H54 (cell line): ENCODE measurements around the gene ATXN7L3.

Experiments
- DNase-seq: peaks from one replicate; pipeline ENCODE4 v3.0.0; 2011; ENCODE audit warnings: low spot score, mixed read lengths; ENCODE audit not compliant: insufficient read length
- FAIRE-seq: peaks from 3 replicates; lab custom pipeline; 2011; peaks lifted over from hg19 to GRCh38; lab: Jason Lieb, UNC
- POLR2A ChIP-seq: IDR thresholded peaks from 2 replicates; pipeline ENCODE4 v1.6.1; 2011; ENCODE audit warnings: low read depth, mild to moderate bottlenecking, low read length

ATXN7L3 gene

DNA sequence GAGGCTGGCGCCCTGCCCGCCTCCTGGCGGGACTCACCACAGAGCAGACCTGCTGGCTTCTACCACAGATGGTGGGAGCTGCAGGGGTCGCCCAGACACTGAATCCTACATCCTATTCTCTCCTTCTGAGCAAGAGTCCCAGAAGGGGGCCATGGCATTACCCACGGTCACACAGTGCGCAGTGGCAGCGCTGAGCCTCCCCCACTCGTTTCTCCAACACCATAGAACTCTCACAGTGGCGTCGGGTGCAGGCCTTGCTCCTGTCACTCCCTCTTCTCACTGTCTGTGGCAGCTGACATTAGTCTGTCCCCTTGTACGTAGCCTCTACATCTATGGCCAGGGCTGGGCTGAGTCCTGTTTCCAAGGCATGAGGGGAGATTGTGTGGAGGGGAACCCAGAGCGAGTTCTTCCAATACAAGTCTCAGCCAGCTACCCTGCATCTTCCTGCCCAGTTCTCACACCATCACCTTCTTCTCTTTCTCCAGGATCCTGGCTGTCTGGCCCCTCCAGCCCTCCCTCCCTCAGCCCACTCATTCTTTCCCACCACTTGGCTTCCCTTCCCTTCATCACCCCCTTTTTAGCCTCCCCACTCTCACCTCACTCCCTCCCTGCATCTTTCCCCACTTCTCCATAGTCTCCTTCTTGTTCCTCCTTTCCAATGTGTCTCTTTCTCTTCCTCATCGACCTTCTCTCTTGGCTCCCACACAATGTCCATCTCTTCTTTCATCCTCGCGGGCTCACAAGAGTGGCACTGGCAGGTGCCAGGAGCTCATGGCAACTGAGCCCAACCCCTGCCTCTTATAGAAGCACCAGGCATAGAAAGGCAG lies 13.9 kb upstream of the ATXN7L3 start:
- no peak for DNase-seq
- TF ChIP-seq POLR2A: no peak
- no peak for FAIRE-seq

DNA sequence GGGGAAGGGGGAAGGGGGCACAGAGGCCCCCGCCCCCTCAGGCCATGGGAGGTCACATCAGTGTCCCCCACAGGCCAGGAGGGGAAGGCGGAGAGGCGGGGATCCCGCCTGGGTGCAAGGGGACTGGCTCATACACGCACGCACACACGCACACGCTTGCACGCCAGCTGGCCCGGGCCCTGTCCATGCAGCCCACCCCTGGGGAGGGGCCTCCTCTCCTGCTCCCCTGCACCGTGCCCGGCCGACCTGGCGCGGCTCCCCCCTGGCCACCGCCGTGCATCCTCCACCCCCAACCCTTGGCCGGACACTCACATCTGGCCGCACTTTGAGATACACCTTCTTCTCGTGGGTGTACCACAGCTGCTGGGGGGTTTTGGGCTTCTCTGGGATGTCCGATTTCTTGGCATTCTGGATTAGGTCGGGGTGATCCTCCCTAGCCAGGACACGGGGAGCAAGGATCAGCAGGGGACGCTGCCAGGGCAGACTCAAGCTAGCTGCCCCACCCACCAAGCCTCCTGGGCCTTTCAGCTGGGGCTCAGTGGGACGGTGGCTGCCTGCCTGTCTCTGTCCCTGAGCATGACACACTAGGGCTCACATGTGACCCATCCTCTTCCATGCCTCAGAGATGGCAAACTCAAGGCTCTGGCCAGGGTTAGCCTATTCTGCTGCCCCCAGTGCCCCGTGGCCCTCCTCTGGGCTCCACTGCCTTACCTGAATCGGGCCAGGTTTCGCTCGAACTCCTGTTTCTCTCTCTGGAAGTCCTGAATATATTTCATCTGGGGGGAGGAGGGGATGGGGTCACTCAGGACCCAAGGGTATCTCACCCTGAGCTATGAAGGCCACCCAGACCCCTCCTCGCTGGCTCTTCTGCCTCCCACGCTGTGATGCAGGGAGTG lies 13.1 kb upstream of the ATXN7L3 start:
- no peak for TF ChIP-seq POLR2A
- DNase-seq (no peak), FAIRE-seq (no peak)

DNA sequence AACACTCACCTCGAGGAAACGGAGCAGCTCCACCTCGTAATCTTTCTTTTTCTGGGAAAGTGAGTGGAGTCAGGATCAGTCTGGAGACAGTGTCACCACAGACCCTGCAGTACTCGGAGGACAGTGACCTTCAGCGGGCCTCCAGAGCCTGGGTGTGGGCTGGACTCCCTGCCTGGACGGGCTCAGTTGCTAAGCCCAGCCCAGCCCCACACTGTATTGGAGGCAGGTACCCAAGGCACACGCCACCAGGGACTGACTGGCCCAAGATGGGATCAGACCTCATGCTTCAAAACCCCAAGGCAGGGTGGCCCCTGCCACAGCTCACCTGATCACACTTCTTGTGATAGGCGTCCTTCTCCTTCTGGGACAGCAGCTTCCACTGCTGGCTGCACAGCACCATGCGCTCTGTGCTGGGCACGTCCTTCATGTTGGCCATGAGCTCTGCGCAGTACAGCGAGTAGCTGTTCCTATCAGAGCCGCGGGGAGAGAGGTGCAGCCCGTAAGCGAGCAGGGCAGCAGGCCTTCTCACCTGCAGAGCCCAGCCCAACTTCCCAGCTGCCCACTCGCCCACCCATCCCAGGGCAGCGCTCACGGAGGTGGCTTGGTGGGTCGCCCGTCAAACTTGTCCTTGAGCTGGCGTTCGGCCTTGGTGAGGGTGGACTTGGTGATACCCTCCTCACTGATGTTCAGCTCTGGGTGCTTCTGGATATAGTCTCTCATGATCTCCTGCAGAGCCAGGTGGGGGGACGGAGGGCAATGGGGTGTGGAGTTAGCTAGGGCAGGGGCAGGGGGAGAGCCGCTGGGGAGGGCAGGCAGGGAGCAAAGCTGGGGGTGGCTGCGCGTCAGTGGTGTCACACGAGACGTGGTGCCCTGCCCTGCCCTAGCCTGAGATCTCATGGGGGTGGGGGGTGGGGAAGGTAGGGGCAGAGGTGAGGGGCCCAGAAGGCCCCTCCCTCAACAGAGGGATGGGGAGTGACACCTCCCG lies 11.9 kb upstream of the ATXN7L3 start:
- DNase-seq (no peak), FAIRE-seq (no peak)
- no peak for TF ChIP-seq POLR2A

DNA sequence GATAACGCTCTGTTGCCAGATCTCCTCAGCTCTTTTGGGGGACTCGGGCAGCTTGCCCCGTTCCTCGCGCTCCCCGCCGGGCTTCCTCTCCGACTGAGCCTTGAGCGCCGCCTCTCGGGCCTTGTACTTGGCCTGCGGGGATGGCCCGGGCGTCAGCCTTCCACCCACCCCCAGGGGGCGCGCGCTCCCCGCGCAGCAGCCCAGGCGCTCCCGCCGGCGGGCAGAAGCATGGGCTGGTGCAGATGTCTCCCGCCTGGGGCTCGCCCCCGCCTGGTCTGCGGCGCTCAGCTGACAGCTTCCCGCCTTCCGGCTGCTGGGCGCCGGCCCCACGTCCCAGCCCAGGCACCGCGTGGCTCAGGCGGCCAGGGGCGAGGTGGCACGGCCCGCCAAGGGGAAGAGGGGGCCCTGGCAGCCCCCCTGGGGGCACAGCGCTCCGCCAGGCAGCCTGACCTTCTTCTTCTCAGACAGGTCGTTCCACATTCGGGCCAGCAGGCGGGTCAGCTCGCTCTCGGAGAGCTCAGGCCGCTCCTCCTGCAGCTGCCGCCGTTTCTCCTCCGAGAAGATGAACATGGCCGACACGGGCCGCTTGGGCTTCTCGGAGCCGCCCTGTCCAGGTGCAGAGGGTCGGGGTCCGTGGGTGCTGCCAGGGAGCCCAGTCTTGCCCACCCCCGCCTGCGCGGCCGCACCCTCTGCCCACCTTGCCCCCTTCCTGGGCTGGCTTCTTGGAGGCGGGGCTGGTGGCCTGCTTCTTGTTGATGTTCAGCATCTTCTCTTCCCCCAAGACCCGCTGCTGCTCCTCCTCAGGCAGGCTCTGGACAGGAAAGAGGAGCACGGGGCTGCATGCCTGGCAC lies 10.9 kb upstream of the ATXN7L3 start:
- FAIRE-seq: no peak

DNA sequence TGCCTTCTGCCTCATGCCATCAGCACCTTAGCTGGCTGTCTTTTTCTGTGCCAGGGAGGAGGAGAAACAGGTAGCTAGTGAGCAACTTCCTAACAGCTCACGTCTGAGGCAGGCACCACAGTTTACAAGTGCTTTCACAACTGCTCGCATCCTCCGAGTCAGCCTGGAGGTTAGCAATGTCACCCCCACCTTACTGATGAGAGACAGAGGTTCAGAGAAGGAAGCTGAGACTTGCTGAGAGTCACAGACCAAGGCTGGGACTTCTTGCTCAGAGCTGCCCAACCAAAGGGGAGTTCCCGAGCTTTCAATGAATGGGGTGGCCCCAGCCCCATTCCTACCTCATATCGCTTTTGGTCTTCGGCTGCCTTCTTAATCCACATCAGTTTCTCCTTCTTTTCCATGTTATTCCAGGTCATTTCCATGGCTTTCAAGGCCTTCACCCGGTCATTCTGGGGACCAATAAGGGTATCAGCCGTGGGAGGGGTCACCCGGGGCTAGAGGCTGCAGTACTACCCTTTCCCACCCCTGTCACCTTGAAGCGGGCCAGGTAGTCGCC lies 10.2 kb upstream of the ATXN7L3 start:
- FAIRE-seq (no peak), DNase-seq (no peak)
- no peak for TF ChIP-seq POLR2A

More for the DNA sequence above, 10.9 kb upstream of the ATXN7L3 start:
- TF ChIP-seq POLR2A: no peak
- DNase-seq: peak; percentile 90

DNA sequence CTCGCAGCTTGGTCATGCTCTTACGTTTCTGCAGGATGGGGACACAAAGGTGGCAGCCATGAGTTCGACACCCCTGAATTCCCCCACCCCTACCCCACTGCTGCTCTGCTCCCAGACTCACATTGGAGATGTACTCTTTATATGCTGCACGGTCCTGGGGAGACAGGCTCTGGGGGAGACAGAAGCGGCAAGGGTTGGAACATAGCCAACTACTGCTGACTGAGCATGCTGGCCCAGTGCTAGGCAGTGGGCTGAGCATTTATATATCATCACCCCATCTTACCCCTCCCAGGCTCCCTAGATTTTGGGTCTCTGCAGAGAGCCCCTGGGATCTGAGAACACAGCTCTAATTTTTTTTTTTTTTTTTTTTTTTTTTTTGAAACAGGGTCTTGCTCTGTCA lies 8.1 kb upstream of the ATXN7L3 start:
- DNase-seq (no peak), FAIRE-seq (no peak)
- TF ChIP-seq POLR2A: no peak

DNA sequence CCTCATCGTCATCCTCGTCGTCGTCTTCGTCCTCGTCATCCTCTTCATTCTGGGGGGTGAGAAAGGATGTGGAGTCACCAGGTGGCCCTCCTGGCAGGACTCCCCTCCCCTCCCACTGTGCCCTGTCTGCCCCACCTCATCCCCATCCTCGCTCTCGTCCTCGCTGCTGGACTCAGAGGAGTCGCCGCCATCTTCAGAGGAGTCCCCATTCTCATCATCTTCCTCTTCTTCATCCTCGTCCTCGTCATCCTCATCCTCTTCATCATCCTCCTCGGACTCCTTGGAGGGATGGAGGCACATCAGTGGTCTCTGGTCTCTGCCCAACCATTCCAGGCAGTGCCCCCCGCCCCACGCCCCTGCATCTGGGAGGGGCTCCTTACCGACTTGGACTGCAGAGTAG lies 7.6 kb upstream of the ATXN7L3 start:
- no peak for FAIRE-seq
- no peak for DNase-seq
- TF ChIP-seq POLR2A: no peak

DNA sequence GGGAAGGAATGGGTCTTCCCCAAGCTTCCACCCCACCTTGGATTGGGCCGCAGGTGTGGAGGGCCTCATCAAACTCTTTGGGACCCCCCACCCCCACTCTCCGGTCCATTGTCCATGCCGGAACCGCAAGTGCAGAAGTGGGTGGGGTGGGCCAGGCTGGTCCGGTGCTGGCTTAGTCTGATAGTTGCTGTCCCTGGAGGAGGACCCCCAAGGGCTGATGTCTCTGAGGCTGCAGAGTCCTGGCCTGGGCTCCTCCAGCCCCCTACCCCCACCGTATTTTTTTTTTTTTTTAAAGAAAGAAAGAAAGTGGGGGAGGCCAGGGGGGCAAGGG lies 7.1 kb upstream of the ATXN7L3 start:
- FAIRE-seq (no peak), DNase-seq (no peak)
- no peak for TF ChIP-seq POLR2A

DNA sequence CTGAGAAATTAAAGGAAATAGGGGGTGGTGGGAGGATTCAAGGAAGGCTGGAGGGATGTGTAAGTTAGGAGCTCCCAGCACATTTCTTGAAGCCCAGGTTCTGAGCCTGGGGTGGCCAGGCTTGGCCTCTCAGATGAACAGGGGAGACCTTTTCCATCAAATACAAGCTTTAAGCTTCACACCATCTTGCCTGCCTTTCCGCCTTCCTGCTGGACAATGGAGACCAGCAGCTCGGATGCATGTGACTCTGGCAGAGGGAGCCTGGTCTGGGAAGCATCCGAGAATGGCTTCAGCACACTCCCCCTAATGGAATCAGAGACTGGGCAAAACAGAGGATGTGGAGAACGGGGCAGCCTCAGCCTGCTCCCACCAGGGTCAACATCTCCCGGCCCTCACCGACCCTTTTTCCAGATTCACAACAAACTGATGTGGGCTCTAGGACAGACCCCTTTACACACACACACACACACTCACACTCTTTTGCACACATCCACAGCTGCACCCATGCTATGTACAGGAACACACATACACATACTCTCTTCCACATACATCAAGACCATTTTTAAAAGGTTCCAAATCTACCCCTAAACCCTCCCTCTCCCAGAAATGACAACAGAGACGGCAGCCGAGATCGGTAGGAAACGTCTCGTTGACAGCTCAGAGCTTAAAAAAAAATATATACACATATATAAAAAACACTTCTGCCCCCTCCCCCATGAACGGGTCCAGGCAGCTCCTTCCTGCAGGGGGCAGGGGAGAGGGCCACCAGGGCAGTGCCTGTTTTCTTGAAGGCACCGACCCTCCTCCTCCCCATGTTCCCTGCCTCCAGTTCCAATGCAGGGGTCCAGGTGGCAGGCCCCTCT lies 6.5 kb upstream of the ATXN7L3 start:
- no peak for DNase-seq
- TF ChIP-seq POLR2A: no peak
- FAIRE-seq: no peak

DNA sequence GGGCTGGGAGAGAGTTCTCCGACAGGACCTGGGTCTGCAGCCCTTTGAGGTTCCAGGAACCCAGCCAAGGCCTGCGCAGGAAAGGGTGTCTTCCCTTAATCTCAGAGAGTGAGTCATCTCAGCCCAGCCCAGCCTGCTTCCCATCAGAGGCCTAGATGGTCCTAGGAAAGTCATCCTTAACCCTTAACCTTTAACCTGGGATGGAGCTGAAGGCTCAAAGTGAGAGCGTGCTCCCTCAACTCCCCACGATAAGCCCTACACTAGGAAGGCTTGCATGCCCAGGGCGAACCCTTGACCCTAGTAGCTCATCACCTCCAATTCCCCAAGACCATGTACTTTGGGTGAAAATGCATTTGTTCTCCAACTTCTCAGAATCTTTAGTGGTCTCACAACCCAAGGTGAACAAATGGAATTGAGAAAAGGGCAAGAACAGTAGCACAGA lies 4.8 kb upstream of the ATXN7L3 start:
- DNase-seq (no peak), FAIRE-seq (no peak)
- TF ChIP-seq POLR2A: no peak

DNA sequence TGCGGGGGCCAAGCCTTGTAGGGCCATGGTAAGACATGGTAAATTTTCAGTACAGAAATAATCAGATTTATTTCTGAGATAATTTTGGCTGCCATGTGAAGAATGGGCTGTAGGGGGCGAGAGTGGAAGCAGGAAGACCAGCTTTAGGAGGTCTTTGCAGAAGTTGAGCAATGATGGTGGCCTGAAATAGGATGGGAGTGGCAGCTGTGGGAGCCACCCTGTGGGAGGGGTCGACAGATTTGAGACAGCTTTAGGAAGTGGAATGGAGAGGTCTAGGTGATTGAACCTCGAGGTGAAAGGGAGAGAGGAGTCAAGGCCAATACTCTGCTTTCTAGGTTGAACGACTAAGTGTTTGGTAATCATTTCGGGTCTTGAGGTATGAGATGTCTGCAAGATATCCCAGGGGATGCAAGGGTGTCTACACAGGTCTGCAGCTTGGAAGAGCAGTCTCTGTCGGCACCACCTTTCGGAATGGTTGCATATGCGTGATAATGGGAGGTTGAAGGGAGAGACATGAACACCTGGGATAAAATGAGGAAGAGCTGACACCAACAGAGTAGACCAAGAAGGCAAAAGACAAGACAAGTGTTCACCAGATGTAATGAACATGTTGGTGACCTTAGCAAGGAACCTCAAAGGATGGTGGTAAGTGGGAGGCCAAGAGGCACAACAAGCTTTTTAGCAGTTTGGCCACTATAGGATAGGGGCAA lies 4.2 kb upstream of the ATXN7L3 start:
- TF ChIP-seq POLR2A: no peak
- DNase-seq (no peak), FAIRE-seq (no peak)
